GM18517 (cell line): Measurements from ENCODE around the gene VARS2.
"Not testable (repeated sequence)": the region's sequence is repeated elsewhere in the genome, so short reads cannot be mapped to it uniquely, and the experiment has no call there.

Source experiments
- ATAC-seq: cut with Tn5 transposase; IDR thresholded peaks from one replicate; pipeline ENCODE4 v1.9.1; 2021; ENCODE audit warnings: mild to moderate bottlenecking, moderate library complexity; ENCODE audit not compliant: unreplicated experiment

The VARS2 gene

DNA sequence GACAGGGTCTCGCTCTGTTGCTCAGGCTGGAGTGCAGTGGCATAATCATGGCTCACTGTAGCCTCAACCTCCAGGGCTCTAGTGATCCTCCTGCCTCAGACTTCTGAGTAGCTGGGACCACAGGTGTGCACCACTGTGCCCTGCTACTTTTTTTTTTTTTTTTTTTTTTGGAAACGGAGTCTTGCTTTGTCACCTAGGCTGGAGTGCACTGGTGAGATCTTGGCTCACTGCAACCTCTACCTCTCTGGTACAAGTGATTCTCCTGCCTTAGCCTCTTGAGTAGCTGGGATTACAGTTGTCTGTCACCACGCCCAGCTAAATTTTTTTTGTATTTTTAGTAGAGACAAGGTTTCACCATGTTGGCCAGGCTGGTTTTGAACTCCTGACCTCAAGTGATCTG lies 13.0 kb downstream of the VARS2 start:
- ATAC-seq = not testable (repeated sequence)

DNA sequence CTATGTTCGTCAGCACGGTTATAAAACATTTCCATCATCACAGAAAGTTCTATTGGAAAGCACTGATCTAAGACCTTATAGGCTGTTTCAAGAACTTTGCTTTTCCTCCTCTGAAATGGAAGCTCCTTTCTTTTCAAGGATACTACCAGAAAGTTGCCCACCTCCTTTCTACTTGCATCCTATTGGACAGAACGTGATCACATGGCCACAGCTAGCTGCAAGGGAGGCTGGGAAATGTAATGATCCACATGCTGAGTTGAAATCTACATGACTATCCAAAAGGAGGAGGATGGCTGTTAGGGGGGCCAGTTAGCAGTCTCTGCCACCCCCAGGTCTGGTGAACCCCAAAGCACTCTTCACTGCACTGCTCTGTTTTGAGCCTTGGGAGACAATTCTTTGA lies 14.6 kb downstream of the VARS2 start:
- ATAC-seq = no peak

DNA sequence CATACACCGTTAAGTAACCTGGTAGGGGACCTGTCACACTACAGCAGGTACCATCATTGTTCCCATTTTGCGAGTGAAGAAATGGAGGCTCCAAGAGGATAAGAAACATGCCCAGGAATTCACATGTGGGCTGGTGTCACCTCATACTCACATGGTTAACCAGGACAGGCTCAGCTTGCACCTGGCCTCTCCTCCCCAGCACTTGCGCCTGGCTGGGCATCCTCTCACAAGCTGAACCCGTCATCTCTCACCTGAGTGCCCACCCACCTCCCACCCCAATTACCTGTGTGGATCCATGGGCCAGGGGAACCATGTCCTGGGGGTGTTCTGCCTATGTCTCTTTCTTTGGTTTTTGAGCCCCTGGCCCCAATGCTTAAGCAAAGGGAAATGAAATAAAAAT lies 16.5 kb downstream of the VARS2 start:
- ATAC-seq = no peak

DNA sequence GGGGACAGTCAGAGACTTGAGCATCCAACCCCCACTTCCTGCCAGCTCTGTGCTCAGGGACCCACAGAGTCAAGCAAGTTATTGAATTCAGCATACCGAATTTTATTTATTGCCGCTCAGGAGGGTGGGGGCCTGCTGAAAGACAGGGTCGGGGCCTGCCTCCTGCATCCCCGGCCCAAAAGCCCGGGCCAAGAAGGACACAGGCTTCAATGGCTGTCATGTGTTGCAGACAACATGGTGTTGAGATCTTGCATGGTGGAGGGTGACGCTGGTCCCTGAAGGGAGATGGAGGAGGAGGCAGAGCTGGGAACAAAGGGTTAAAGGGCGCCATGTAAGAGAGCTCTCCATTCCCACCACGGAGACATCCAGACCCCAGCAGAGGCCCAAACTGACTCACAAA lies 17.2 kb downstream of the VARS2 start:
- no peak for ATAC-seq

DNA sequence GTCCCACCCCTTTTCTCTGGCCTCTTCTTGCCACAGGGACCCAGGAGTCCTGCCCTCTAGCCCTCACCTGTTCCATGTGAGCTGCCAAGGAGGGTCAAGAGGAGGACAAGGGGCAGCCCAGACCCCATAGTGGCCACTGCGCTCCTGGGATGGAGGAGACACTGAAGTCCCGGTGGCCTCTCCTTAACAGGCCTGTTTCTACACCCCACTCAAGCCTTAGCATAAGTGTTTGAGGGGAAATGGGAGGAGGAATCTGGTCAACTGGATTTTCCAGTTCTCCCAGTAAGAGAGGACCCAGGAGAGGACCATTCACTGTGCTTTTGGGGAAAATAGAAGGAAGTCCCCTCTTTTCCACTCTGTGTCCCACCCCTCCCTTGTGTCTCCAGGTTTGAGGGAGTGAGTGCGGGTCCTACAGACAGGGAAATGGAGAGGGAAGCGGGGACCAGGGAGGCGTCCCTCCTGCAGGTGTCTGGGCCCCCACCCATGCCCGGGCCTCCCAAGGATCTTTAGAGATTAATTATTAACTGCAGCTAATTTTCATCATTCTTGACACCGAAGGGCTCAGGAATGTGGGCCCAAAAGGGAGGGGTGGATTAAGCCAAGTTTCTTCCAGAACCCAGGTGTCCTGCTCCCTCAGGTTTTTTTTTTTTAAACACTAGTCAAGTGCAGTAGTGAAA lies 18.1 kb downstream of the VARS2 start, which contains the start of gene SFTA2:
Gene SFTA2 (minus strand): TSS at position 202 of the 677 bp plus-strand sequence. CDS start 74 bp downstream, at position 128.
- ATAC-seq = no peak

DNA sequence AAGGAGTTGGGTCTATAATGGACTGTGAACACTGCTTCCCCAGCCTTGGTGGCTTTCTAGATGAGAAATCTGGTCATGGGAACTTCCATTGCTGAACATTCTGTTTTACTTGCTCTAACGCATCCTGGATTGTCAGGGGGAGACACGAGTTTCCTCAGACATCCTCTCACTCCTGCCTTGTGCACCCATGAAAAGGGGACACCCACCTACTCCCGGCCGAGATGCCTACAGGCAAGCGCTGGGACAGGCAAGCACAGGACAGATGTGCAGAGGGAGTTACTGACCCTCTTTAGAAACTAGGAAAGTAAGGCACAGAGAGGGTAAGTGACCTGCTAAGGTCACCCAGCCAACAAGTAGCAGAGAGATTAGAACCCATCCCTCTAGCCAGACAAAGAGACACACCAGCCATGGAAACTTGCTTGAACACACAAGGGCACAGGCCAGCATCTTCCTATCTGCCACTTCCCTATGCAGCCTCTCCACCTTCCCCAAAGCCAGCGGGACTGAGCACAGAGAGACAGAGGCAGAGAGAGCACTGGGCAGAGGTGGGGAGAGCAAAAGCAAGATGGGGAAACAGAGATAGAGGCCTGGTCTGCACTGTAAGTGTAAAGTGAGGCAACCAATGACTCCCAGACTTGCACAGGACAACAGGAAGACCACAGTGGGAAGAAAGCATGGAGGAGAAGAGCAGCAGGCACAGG lies 18.8 kb downstream of the VARS2 start:
- ATAC-seq = no peak

DNA sequence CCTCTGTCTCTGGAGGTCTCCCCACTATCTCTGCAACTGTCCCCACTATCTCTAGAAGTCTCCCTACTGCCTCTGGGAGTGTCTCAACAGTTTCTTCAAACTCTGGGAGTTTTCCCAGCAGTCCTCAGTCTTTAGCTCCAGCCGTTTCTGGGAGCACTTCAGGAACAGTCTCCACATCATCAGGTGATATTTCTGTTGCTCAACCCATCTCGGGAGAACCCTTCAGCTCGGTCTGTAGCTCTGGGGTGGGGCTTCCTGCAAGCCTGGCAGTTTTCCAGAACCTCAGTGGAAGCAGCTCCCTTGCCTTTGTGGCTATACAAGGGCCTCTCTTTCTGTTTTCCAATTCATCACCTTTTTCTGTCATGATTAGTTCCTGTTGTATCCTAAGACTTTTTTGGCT lies 21.0 kb downstream of the VARS2 start:
- ATAC-seq = no peak

DNA sequence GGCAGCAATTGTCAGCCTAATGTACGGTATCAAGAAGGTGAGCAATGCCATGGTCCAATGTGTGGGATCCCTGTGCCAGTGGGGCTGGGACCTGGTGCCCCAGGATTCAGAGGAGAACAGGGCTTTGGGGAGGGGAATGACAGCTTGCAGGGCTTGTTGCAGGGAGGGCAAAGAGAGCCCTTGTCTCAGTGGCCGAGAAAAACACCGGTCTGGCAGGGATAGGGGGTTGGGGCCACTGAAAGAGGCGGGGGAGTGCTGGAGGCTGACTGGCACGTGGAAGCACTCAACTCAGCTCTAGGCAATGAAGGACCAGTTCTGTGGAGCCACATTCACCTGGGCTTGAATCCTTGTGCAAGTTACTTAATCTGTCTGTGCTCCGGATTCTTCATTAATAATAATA lies 23.2 kb downstream of the VARS2 start:
- ATAC-seq = no peak

DNA sequence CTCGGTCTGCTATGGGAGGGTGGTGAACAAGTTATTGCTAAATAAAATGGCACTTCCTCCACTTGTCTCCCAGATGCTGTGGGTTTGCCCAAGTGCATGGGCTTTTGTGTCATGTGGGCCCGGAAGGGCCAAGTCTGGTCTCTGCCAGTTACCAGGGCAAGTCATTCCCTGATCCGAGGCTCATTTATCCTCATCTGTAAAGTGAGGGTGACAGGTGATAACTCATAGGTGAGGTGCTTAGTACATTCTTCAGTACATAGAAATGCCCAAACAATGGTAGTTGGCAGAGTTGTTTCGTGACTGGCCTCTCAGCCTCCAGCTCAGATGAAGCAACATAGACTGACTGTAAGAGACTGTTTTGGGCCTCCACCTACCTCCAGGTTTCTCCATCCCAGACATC lies 24.7 kb downstream of the VARS2 start:
- ATAC-seq = no peak

DNA sequence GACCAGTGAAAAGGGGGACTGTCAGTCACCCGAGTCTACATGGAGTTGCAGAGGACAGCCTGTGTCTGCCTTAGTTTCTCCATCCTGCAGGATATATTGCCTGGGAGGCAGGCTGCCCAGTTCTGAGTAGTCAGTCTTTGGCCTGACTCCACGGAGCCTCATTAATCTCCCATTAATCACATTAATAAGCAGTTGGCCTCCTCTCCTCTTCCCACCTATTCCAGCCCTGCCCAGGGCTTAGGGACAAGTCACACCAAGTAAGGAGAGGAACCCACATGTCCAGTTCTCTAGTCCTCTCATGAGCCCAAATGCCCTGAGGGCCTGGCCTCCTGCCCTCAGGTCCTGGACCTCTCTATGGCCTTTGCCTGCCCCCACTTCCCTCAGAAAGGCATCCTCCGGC lies 25.4 kb downstream of the VARS2 start:
- no peak for ATAC-seq

DNA sequence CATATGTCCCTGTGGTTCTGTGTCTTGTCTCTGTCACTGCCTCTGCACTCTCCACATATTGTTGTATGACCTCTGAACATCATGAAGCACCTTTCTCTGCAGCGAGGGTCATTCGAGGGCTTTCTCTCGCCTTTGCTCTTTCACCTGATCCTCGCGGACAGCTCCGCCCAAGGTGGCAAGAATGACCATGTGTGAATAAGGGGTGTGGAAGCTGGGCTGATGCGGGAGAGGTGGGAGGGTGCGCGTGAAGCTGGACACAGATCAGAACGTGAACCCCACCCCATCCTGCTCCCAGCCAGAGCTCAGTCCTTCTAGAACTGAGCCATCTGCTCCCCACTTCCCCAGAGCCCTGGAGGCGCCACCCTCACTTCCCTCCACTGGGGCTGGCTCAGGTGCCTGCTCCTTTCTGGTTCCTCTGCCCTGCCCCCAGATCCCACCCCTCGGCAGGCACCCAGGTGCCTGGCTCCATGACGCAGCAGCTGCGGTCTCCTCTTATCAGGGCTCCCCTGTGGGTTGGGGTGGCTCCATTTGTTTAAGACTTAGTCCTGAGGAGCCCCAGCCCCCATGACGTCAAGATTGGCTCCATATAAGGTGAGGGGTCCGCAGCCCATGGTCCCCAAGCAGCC lies 26.4 kb downstream of the VARS2 start, which contains the start of gene MUCL3:
Gene MUCL3 (plus strand): TSS at position 613 of the 626 bp plus-strand sequence. CDS start 27 bp downstream, outside the sequence.
- ATAC-seq = no peak

DNA sequence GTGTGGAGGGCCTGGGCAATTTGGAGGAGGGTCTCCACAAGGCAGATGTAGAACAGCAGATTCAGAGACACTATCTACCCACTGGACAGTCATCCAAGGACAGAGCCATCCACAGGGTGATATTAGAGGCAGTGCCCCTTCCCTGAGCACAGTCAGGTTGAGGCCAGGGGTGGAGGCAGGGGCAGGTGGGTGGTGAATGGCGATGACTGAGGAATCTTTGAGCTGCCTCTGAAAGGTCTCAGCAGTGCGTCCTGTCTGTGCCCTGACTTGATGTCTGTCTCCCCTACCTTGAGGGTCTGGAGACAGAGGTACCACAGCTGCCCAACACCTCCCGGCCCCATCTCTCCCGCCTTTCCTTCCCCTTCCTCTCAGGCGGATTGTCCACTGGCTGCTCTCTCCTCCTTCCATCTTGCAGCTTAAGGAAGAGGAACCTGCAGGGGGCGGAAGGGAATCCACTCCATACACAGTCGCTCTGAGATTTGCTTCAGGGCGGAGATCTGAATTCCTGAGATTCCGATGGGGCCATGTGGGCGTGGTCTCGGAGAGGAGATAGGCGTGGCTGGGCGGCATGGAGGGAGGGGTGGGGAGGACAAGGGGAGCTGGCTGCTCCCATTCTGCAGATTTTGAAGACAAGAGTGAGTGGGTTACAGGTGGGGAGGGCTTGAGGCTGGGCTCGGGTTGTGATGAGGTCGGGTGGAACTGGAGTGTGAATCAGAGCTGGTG lies 28.5 kb downstream of the VARS2 start:
- no peak for ATAC-seq

DNA sequence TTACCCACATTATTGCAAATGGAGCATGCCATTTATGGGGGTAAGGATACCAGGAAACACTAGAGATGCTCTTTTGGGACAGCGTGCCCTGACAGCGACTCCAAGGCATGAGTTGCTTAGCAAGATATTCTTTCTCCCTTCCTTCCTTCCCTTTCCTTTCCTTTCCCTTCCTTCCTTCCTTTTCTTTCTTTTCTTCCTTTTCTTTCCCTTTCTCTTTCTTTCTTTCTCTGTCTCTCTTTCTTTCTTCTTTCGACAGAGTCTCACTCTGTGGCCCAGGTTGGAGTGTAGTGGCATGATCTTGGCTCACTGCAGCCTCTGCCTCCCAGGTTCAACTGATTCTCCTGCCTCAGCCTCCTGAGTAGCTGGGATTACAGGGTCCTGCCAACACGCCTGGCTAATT lies 30.0 kb downstream of the VARS2 start:
- ATAC-seq = no peak

DNA sequence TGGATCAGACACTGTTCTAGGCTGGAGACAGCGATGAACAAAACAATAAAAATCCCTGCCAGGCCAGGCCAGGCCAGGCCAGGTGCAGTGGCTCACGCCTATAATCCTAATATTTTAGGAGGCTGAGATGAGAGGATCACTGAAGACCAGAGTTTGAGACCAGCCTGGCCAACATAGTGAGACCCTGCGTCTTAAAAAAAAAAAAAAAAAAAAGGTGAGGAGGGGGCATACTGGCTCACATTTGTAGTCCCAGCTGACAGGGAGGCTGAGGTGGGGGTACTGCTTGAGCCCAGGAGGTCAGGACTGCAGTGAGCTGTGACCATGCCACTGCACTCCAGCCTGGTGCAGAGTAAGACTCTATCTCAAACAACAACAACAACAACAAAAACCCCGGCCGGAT lies 31.2 kb downstream of the VARS2 start:
- ATAC-seq = no peak

DNA sequence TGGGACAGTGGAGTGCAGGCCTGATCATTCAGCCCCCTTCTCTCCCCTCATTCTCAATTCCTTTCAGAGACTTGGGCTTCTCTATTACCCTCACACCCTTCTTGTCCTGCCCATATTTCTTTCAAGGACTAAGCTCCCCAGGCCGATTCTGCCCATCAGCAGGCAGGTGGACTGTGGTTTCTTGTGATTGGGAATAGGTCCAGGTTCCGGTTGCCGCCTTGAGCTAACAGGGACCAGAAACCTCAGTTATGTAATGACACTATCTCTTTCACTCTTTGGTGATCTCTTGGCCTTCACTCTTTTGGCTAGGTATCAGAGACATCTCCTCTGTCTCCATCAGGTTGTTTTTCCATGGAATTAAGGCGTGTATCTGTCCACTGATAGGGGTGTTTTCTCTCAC lies 33.2 kb downstream of the VARS2 start:
- ATAC-seq = no peak

DNA sequence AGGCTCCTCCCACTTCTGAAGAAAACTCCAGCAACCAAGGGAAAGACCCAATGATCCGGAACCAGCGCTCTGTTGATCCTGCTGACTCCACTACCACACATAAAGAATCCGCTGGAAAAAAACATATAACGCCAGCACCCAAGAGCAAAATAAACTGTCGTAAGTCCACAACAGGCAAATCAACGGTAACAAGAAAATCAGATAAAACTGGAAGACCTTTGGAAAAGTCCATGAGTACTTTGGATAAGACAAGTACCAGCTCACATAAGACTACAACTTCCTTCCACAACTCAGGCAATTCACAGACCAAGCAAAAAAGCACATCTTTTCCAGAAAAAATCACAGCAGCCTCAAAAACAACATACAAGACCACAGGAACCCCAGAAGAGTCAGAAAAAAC lies 34.8 kb downstream of the VARS2 start:
- ATAC-seq = no peak

DNA sequence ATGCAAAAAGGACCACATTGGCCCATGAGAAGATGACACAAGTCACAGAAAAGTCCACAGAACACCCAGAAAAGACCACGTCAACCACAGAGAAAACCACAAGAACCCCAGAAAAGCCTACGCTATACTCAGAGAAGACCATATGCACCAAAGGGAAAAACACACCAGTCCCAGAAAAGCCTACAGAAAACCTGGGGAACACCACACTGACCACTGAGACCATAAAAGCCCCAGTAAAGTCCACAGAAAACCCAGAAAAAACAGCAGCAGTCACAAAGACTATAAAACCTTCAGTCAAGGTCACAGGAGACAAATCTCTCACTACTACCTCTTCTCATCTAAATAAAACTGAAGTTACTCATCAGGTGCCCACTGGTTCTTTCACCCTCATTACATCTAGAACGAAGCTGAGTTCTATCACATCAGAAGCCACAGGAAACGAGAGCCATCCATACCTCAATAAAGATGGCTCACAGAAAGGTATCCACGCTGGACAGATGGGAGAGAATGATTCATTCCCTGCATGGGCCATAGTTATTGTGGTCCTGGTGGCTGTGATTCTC lies 38.0 kb downstream of the VARS2 start:
- no peak for ATAC-seq

DNA sequence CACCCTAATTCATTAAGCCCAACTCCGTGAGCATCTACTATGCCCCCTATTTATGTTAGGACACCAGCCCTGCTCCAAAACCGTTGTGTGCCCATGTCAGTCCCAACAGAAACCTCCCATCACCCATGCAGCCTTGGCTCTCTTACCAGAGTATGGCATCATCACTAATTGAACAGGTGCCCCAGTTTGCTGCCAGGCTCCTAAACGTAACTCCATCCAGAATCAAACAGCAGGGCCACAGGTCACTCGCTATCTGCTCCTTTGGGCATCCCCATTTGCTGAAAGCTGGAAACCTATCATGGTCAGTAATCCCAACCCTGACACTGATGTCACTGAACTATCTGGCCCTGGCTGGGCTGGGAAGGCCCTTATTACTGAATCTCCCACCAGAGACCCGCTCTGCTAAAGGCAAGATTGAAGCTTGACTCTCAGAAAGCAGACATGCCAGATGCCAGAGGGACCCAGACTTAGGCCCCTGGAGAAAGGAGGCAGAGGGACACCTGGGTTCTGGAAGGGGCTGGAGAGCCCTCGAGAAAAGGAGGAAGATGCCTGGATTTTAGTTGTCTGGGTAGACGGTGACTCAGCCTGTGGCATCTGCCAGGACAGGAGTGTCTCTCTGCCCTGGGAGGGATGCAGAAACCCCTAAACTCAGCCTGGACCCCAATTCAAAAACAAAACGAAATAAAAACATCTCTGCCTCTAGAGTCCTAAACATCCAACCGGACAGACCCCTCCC lies 40.8 kb downstream of the VARS2 start:
- no peak for ATAC-seq

DNA sequence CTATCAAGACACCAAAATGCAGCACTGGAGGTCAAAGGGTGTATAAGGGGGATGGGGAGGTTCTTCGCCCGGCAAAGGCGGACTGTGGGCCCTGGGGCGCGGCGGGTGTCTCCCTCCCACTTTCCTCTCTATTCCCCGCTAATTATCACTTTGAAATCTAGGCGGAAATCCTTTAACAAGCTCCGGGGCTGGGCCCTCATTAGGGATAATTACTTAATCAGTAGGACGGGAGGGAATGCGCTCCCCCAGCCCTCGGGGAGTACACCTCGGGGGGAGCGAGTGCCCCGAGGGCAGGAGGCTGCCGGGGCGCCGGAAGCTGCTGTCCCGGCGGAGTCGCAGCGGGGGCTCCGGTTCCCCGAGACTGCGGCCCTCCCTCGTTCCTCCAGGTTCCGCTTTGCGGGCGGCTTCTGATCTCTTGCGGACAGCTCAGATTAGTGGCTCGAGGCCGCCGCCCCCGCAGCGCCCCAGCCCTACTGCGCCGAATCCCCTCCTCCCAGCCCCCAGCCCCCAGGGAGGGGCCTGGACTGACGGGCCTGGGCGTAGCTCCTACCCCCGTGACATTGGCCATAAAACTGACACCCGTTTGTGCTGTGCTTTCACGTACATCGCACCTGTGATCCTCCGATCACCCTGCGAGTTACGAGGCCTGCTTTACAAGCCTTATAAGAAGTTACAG lies 41.5 kb downstream of the VARS2 start:
- no peak for ATAC-seq

DNA sequence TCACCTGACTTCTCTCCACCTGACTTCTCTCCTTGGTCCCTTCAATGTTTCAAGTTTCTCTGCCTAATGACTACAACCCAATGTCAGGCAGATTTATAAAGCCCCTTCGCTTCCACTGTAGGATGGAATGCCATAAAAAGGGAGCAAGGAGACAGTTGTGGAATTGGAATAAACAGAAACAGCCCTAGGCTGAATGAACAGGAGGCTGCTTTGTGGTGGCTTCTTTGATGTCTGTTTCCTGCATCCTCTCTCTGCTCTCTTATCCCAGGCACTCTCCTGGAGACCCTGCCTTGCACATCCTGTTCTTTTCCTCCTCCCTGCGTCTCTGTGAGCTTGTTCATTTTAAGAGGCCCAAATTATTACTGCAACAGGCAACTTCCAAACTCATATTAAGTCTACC lies 43.7 kb downstream of the VARS2 start:
- no peak for ATAC-seq
